Measurements from ENCODE around the gene PARD3B. TPM values are rescaled to one million over a fixed set of nuclear protein-coding genes. Genes with fewer than 3 reads are reported as not detected.

Gene PARD3B
- total and polyA plus RNA-seq, 3 donors from 2014 or later = 14.6 to 36.8 (median 29.6) TPM

DNA sequence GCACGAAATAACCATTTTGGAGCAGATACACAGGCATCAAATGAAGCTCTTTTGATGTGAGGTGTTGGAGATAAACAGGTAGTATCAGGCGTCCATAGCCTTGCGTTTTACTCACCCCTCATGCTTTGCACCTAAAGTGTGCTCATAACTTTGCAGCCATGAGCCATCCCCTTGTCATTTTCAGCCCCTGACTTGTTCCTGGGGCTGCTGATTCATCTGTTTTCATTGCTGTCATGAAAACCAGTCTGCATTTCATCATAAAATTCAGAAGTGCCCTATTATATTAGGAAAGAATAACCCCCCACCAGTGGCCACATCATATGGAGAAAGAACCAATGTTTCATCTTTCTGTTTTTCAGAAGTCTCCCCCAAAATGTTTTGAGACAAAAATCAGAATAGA lies 807.3 kb downstream of the PARD3B start:
- H3K27me3 ChIP-seq = no peaks in the 10 kb centered on the region
- no peak for TF ChIP-seq POLR2A (IDR thresholded peaks at IDR 0.05)
- no peak for TF ChIP-seq CTCF (IDR thresholded peaks at IDR 0.05)
- no peak overlapping the region for H3K4me3 ChIP-seq
- intact Hi-C loops (cut with DNase I; ENCODE audit: low total_unique reads) = no loop called here
- no peak for DNase-seq
- H3K9me3 ChIP-seq = no peaks in the 10 kb centered on the region
- WGBS, 2 donors = 93 to 96% methylated on average over 3 of the region's 3 CpGs
- no peaks in the 10 kb centered on the region for H3K36me3 ChIP-seq (ENCODE audit: low read depth, missing control alignments)
- no peaks in the 10 kb centered on the region for H3K4me1 ChIP-seq
- no peak overlapping the region for H3K27ac ChIP-seq

GRCh38 chr2:205357732-205358131 lies 812.5 kb downstream of the PARD3B start:
- TF ChIP-seq POLR2A (IDR thresholded peaks at IDR 0.05) = no peak
- no peak for TF ChIP-seq CTCF (IDR thresholded peaks at IDR 0.05)
- DNase-seq = no peak
- Histone ChIP-seq H3K27ac (no peak overlapping the region), H3K4me3 (no peak overlapping the region), H3K4me1 (no peaks in the 10 kb centered on the region), H3K9me3 (no peaks in the 10 kb centered on the region), H3K27me3 (no peaks in the 10 kb centered on the region), H3K36me3 (ENCODE audit: low read depth, missing control alignments) (no peaks in the 10 kb centered on the region)
- intact Hi-C loops (cut with DNase I; ENCODE audit: low total_unique reads) = no loop called here
- 47 to 70% methylated on average over 2 of the region's 2 CpGs for WGBS, 2 donors

- no peak overlapping the region for H3K4me3 ChIP-seq
- 71 to 75% methylated on average over 8 of the region's 8 CpGs for WGBS, 2 donors
- H3K27ac ChIP-seq = no peak overlapping the region
- no peaks in the 10 kb centered on the region for H3K9me3 ChIP-seq
- H3K36me3 ChIP-seq (ENCODE audit: low read depth, missing control alignments) = no peaks in the 10 kb centered on the region
- no peaks in the 10 kb centered on the region for H3K27me3 ChIP-seq
- no peak for TF ChIP-seq CTCF (IDR thresholded peaks at IDR 0.05)
- TF ChIP-seq POLR2A (IDR thresholded peaks at IDR 0.05) = no peak
- intact Hi-C loops (cut with DNase I; ENCODE audit: low total_unique reads) = no loop called here
- DNase-seq = no peak
- no peaks in the 10 kb centered on the region for H3K4me1 ChIP-seq
These were observed 813.1 kb downstream of the PARD3B start for GRCh38 chr2:205358351-205358815.

DNA sequence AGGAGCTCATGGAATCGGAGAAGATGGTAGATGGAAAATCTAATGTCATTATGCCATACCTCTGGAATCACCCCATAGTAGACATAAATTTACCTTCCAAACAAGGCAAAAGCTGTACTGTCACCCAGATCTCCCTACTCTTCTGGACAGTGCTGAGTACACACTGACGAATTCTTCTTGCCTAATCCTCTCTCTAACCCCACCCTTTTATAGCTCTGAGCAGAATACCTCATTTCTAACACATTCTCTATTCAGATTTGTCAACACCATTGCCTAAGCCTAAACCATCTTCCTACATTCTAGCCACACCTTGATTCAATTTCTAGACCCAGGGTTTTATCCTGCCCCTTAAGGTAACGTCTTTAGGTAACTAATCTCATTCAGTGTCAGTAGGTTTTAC lies 816.0 kb downstream of the PARD3B start:
- WGBS, 2 donors = 87 to 92% methylated on average over 3 of the region's 3 CpGs
- intact Hi-C loops (cut with DNase I; ENCODE audit: low total_unique reads) = no loop called here
- no peaks in the 10 kb centered on the region for H3K9me3 ChIP-seq
- no peaks in the 10 kb centered on the region for H3K36me3 ChIP-seq (ENCODE audit: low read depth, missing control alignments)
- H3K4me1 ChIP-seq = no peaks in the 10 kb centered on the region
- TF ChIP-seq CTCF (IDR thresholded peaks at IDR 0.05) (no peak), POLR2A (IDR thresholded peaks at IDR 0.05) (no peak)
- no peaks in the 10 kb centered on the region for H3K27me3 ChIP-seq
- no peak overlapping the region for H3K4me3 ChIP-seq
- DNase-seq = no peak
- H3K27ac ChIP-seq = no peak overlapping the region

- intact Hi-C loops (cut with DNase I; ENCODE audit: low total_unique reads) = no loop called here
- H3K27ac ChIP-seq = no peak overlapping the region
- H3K9me3 ChIP-seq = no peaks in the 10 kb centered on the region
- H3K4me3 ChIP-seq = no peak overlapping the region
- DNase-seq = no peak
- H3K36me3 ChIP-seq (ENCODE audit: low read depth, missing control alignments) = no peaks in the 10 kb centered on the region
- no peaks in the 10 kb centered on the region for H3K27me3 ChIP-seq
- peaks cover under 1% of the 10 kb centered on the region for H3K4me1 ChIP-seq
- no peak for TF ChIP-seq POLR2A (IDR thresholded peaks at IDR 0.05)
- no peak for TF ChIP-seq CTCF (IDR thresholded peaks at IDR 0.05)
These were observed 816.7 kb downstream of the PARD3B start for GRCh38 chr2:205361970-205362369.
